Liver (tissue), 3 donors: Measurements from ENCODE around the gene CDKL5.

ENCODE experiments used
- CTCF ChIP-seq: fragments of 150-350 bp; IDR thresholded peaks from 2 replicates; pipeline ENCODE4 v1.5.1; 2017; ENCODE audit warnings: improper control_type of control experiment, low read depth, low read length; ENCODE audit not compliant: missing input control
- GABPA ChIP-seq, 2 donors: IDR thresholded peaks in 1 of 2; conservative IDR thresholded peaks in 1 of 2; 2 replicates each; pipeline ENCODE4 v1.6.1; 2016; ENCODE audit warnings: antibody characterized with exemption in 2 of 2, mild to moderate bottlenecking in 1 of 2, moderate library complexity in 1 of 2
- MAX ChIP-seq: IDR thresholded peaks from 2 replicates; pipeline ENCODE4 v1.6.1; 2016; ENCODE audit warnings: antibody characterized with exemption
- REST ChIP-seq: IDR thresholded peaks from 2 replicates; pipeline ENCODE4 v1.6.1; 2016; ENCODE audit warnings: antibody characterized with exemption, mild to moderate bottlenecking
- RXRA ChIP-seq, 2 donors: IDR thresholded peaks; 2 replicates each; pipeline ENCODE4 v1.6.1; 2017 to 2018; ENCODE audit warnings: antibody characterized with exemption in 2 of 2, mild to moderate bottlenecking in 1 of 2
- donor health status: healthy.
- donor health status: healthy.

GRCh38 chrX:18668071-18668835 is 242.8 kb downstream of the CDKL5 start:
- TF ChIP-seq CTCF (no peak), GABPA (IDR thresholded peaks at IDR 0.05 in 1 of 2, conservative IDR thresholded peaks at IDR 0.05 in 1 of 2) (no peak), MAX (no peak), RXRA (IDR thresholded peaks at IDR 0.05) (no peak), REST (no peak)
